SK-N-SH treated with all-trans-retinoic acid at 6 μM for 48 hours (cell line): Measurements from ENCODE around the gene NACAD.

Experiments
- ATAC-seq: fragments of 200-7000 bp; cut with Tn5 transposase; 3 replicates; pipeline ENCODE4 v1.9.1; 2020; ENCODE audit warnings: mild to moderate bottlenecking, moderate library complexity
- ARNTL ChIP-seq: fragments of 450-650 bp; formaldehyde crosslinking; IDR thresholded peaks from 2 replicates; pipeline ENCODE4 v1.5.0; 2020; ENCODE audit warnings: low read depth, mild to moderate bottlenecking, moderate library complexity, borderline replicate concordance
- BACH2 ChIP-seq: fragments of 250-450 bp; sonication (Bioruptor Pico); IDR thresholded peaks from 2 replicates; pipeline ENCODE4 v1.9.0; 2021; ENCODE audit warnings: mild to moderate bottlenecking, borderline replicate concordance
- CREB5 ChIP-seq: fragments of 250-450 bp; sonication (Bioruptor Pico); IDR thresholded peaks from 2 replicates; pipeline ENCODE4 v1.5.1; 2020; ENCODE audit warnings: low read depth, mild to moderate bottlenecking, moderate library complexity
- GLIS3 ChIP-seq: fragments of 250-450 bp; sonication (Bioruptor Pico); IDR thresholded peaks from 2 replicates; pipeline ENCODE4 v1.5.0; 2020; ENCODE audit warnings: mild to moderate bottlenecking, moderate library complexity
- ISL1 ChIP-seq: fragments of 250-450 bp; sonication (Bioruptor Pico); IDR thresholded peaks from 2 replicates; pipeline ENCODE4 v2.1.2; 2022; ENCODE audit warnings: mild to moderate bottlenecking, moderate library complexity
- PATZ1 ChIP-seq: fragments of 250-450 bp; sonication (Bioruptor Pico); IDR thresholded peaks from 2 replicates; pipeline ENCODE4 v1.8.0; 2020; ENCODE audit warnings: mild to moderate bottlenecking, moderate library complexity, borderline replicate concordance
- POU6F1 ChIP-seq: fragments of 250-450 bp; sonication (Bioruptor Pico); IDR thresholded peaks from 2 replicates; pipeline ENCODE4 v1.8.0; 2021; ENCODE audit warnings: low read depth, mild to moderate bottlenecking, moderate library complexity, borderline replicate concordance
- PPARA ChIP-seq: fragments of 250-450 bp; sonication (Bioruptor Pico); IDR thresholded peaks from 2 replicates; pipeline ENCODE4 v1.5.0; 2020; ENCODE audit warnings: mild to moderate bottlenecking, borderline replicate concordance
- RARB ChIP-seq: fragments of 250-450 bp; sonication (Bioruptor Pico); IDR thresholded peaks from 2 replicates; pipeline ENCODE4 v1.8.0; 2021; ENCODE audit warnings: mild to moderate bottlenecking, moderate library complexity
- SNAI2 ChIP-seq: fragments of 250-450 bp; sonication (Bioruptor Pico); IDR thresholded peaks from 2 replicates; pipeline ENCODE4 v1.5.0; 2020; ENCODE audit warnings: mild to moderate bottlenecking, moderate library complexity
- TCF4 ChIP-seq: fragments of 250-450 bp; sonication (Bioruptor Pico); IDR thresholded peaks from 2 replicates; pipeline ENCODE4 v1.8.0; 2021; ENCODE audit warnings: mild to moderate bottlenecking, moderate library complexity, borderline replicate concordance
- TOX ChIP-seq: fragments of 250-450 bp; sonication (Bioruptor Pico); IDR thresholded peaks from 2 replicates; pipeline ENCODE4 v1.8.0; 2021; ENCODE audit warnings: mild to moderate bottlenecking, moderate library complexity, borderline replicate concordance
- TSHZ2 ChIP-seq: fragments of 250-450 bp; sonication (Bioruptor Pico); IDR thresholded peaks from 2 replicates; pipeline ENCODE4 v1.5.0; 2020; ENCODE audit warnings: mild to moderate bottlenecking, moderate library complexity
- ZFP3 ChIP-seq: fragments of 250-450 bp; sonication (Bioruptor Pico); IDR thresholded peaks from 2 replicates; pipeline ENCODE4 v1.5.0; 2020; ENCODE audit warnings: mild to moderate bottlenecking, moderate library complexity
- ZFP30 ChIP-seq: fragments of 450-650 bp; formaldehyde crosslinking; IDR thresholded peaks from 2 replicates; pipeline ENCODE4 v1.5.0; 2022; ENCODE audit warnings: mild to moderate bottlenecking, moderate library complexity
- ZNF565 ChIP-seq: fragments of 450-650 bp; formaldehyde crosslinking; conservative IDR thresholded peaks from 2 replicates; pipeline ENCODE4 v1.5.0; 2020; ENCODE audit warnings: low read depth, mild to moderate bottlenecking, moderate library complexity

The NACAD gene

GRCh38 chr7:45067582-45067981 is 21.2 kb downstream of the NACAD start:
- no peak for TF ChIP-seq PPARA (CRISPR knock-in tag)
- no peak for TF ChIP-seq POU6F1 (CRISPR knock-in tag)
- TF ChIP-seq ZFP3 (CRISPR knock-in tag), result no peak
- no peak for TF ChIP-seq GLIS3 (CRISPR knock-in tag)
- TF ChIP-seq BACH2 (CRISPR knock-in tag), result no peak
- no peak for ATAC-seq

- no peak for TF ChIP-seq ARNTL
- no peak for TF ChIP-seq POU6F1 (CRISPR knock-in tag)
- TF ChIP-seq TCF4 (CRISPR knock-in tag), result no peak
- TF ChIP-seq BACH2 (CRISPR knock-in tag), result no peak
- no peak for TF ChIP-seq ZFP3 (CRISPR knock-in tag)
- TF ChIP-seq ZFP30 (CRISPR knock-in tag), result no peak
- TF ChIP-seq CREB5 (CRISPR knock-in tag), result no peak
- no peak for TF ChIP-seq TOX (CRISPR knock-in tag)
- no peak for TF ChIP-seq PATZ1 (CRISPR knock-in tag)
- TF ChIP-seq SNAI2 (CRISPR knock-in tag), result no peak
- no peak for TF ChIP-seq GLIS3 (CRISPR knock-in tag)
- no peak for TF ChIP-seq TSHZ2 (CRISPR knock-in tag)
- no peak for TF ChIP-seq ZNF565 (CRISPR knock-in tag)
- no peak for TF ChIP-seq RARB (CRISPR knock-in tag)
- no peak for ATAC-seq
Measured at GRCh38 chr7:45066409-45066808, 22.4 kb downstream of the NACAD start.

GRCh38 chr7:45065031-45065995 is 23.5 kb downstream of the NACAD start:
- TF ChIP-seq TOX (CRISPR knock-in tag) (no peak), GLIS3 (CRISPR knock-in tag) (no peak), SNAI2 (CRISPR knock-in tag) (no peak), ZNF565 (CRISPR knock-in tag) (no peak), ISL1 (CRISPR knock-in tag) (no peak), TCF4 (CRISPR knock-in tag) (no peak), TSHZ2 (CRISPR knock-in tag) (no peak)
- ATAC-seq, result no peak
